T-cell (primary cell): ENCODE data around the gene NR5A2. TPM values are rescaled to one million over a fixed set of nuclear protein-coding genes. Genes with fewer than 3 reads are reported as not detected.

Experiments used
- ATAC-seq, 4 experiments: fragments of 200-7000 bp in 3 of 4; fragments of 150-1000 bp in 1 of 4; cut with Tn5 transposase; replicated peaks in 1 of 4; 1 replicate in 3 of 4; 2 replicates in 1 of 4; pipeline ENCODE4 v1.10.0; 2021; ENCODE audit warnings: moderate library complexity in 3 of 4, mild to moderate bottlenecking in 2 of 4, moderate number of reproducible peaks in 1 of 4
- CTCF ChIA-PET, 2 donors: fragments of 300-600 bp; sonication (Branson Sonifier 250); formaldehyde crosslinking; loops; one replicate each; lab custom pipeline; 2022; ENCODE audit warnings: antibody characterized with exemption in 2 of 2; lab: Charles Lee
- POLR2A ChIA-PET, 2 donors: fragments of 300-600 bp; sonication (Branson Sonifier 250); formaldehyde crosslinking; loops; one replicate each; lab custom pipeline; 2022; ENCODE audit warnings: antibody characterized with exemption in 2 of 2; lab: Charles Lee
- DNase-seq, 35 experiments: peaks; one replicate each; pipeline versions ENCODE4 v3.0.0 to v3.0.0-alpha.2; 2013 to 2023
- H3K27ac ChIP-seq: one replicate; pipeline ENCODE4 v1.5.1; 2013; ENCODE audit warnings: low read length
- H3K27me3 ChIP-seq, 2 experiments: replicated peaks in 1 of 2; 1 replicate in 1 of 2; 2 replicates in 1 of 2; pipeline versions ENCODE4 v1.6.1 to v1.7.0; 2013; ENCODE audit warnings: low read length in 1 of 2, mixed read lengths in 1 of 2; ENCODE audit not compliant: control insufficient read depth in 2 of 2, insufficient read depth in 2 of 2; ENCODE audit errors: extremely low read depth in 1 of 2
- H3K36me3 ChIP-seq, 2 donors: 1 replicate in 1 of 2; 2 replicates in 1 of 2; pipeline versions ENCODE4 v1.6.1 to v1.7.0; 2013; ENCODE audit warnings: low read length in 1 of 2; ENCODE audit not compliant: control insufficient read depth in 2 of 2, insufficient read depth in 1 of 2; ENCODE audit errors: extremely low read depth in 1 of 2
- H3K4me1 ChIP-seq, 2 experiments: 1 replicate in 1 of 2; 2 replicates in 1 of 2; pipeline versions ENCODE4 v1.6.1 to v1.7.0; 2013; ENCODE audit warnings: low read length in 2 of 2, mixed read lengths in 1 of 2; ENCODE audit not compliant: insufficient read depth in 2 of 2, control insufficient read depth in 1 of 2; ENCODE audit errors: extremely low read depth in 1 of 2
- H3K4me3 ChIP-seq, 2 donors: 1 replicate in 1 of 2; 2 replicates in 1 of 2; pipeline versions ENCODE4 v1.5.1 to v1.7.0; 2013; ENCODE audit warnings: mild to moderate bottlenecking in 2 of 2, low read length in 1 of 2, moderate library complexity in 1 of 2; ENCODE audit not compliant: control insufficient read depth in 1 of 2; ENCODE audit errors: extremely low read depth in 1 of 2
- H3K9me3 ChIP-seq: 2 replicates; pipeline ENCODE4 v1.7.0; 2013
- H3K27ac Mint-ChIP-seq, 2 donors: one replicate each; pipeline ENCODE4 v1.8.0; 2020 to 2021; ENCODE audit warnings: mild to moderate bottlenecking in 2 of 2, mixed read lengths in 2 of 2
- H3K27me3 Mint-ChIP-seq, 2 donors: one replicate each; pipeline ENCODE4 v1.8.0; 2021 to 2022; ENCODE audit warnings: mixed read lengths in 2 of 2
- H3K36me3 Mint-ChIP-seq: one replicate; pipeline ENCODE4 v1.8.0; 2021; ENCODE audit warnings: mixed read lengths
- H3K4me1 Mint-ChIP-seq, 3 donors: one replicate each; pipeline ENCODE4 v1.8.0; 2020 to 2022; ENCODE audit warnings: mixed read lengths in 3 of 3, mild to moderate bottlenecking in 1 of 3
- H3K4me3 Mint-ChIP-seq, 3 donors: one replicate each; pipeline ENCODE4 v1.8.0; 2020 to 2022; ENCODE audit warnings: mild to moderate bottlenecking in 3 of 3, mixed read lengths in 3 of 3, moderate library complexity in 3 of 3
- H3K9me3 Mint-ChIP-seq, 3 donors: one replicate each; pipeline ENCODE4 v1.8.0; 2020 to 2022; ENCODE audit warnings: mixed read lengths in 3 of 3
- WGBS: methylation state at CpG from one replicate; pipeline ENCODE4 v1.1.5; 2013; ENCODE audit warnings: missing lambda C conversion rate; ENCODE audit not compliant: insufficient coverage; 5-methylcytosine and 5-hydroxymethylcytosine counted together
- total RNA-seq, 35 experiments: library from RNA in 6 of 35; stranded (reverse) in 6 of 35; fragments of 120-200 nt in 1 of 35; gene quantifications; one replicate each; pipeline versions ENCODE4 v1.2.1 to v1.2.4 and lab custom pipeline; 2013 to 2026

Gene NR5A2
- total RNA-seq, 5 donors from 2014 or later (not counting 1 experiment from before 2014, with no cell fraction given), result 0.15 to 0.19 TPM; not detected in 3

GRCh38 chr1:200037904-200038303 lies 10.4 kb downstream of the NR5A2 start:
- H3K4me3 Mint-ChIP-seq, result peak overlapping the region in 1 of 3 donors; percentile 80
- H3K9me3 ChIP-seq, result no peaks in the 10 kb centered on the region
- peaks cover 37 to 89% of the 10 kb centered on the region in 2 experiments for H3K27me3 ChIP-seq
- 49% methylated on average over 5 of the region's 8 CpGs for WGBS
- no peak overlapping the region for H3K27ac ChIP-seq
- peaks cover 36 to 55% of the 10 kb centered on the region in 2 donors for H3K27me3 Mint-ChIP-seq
- peaks cover 13 to 54% of the 10 kb centered on the region in 2 experiments for H3K4me1 ChIP-seq
- no peaks in the 10 kb centered on the region for H3K36me3 ChIP-seq
- ATAC-seq, result no peak
- H3K9me3 Mint-ChIP-seq, result no peaks in the 10 kb centered on the region
- H3K4me3 ChIP-seq, result no peak overlapping the region
- no peak overlapping the region for H3K27ac Mint-ChIP-seq
- no peaks in the 10 kb centered on the region for H3K36me3 Mint-ChIP-seq
- ChIA-PET POLR2A (interaction anchor here in 1 of 2 donors (0.6 kb wide), 1 partner anchor 399 kb away, joined by 3 read pairs; no protein-coding TSS in a partner anchor), CTCF (interaction anchor here in 1 of 2 donors (0.9 kb wide), 1 partner anchor 471 kb away, joined by 3 read pairs; no protein-coding TSS in a partner anchor)
- DNase-seq, result no peak
- peaks cover 28 to 55% (median 29%) of the 10 kb centered on the region in 3 donors for H3K4me1 Mint-ChIP-seq

GRCh38 chr1:200038325-200038980 lies 10.9 kb downstream of the NR5A2 start:
- ATAC-seq (no peak), DNase-seq (no peak)
- no peaks in the 10 kb centered on the region for H3K36me3 Mint-ChIP-seq
- H3K4me3 Mint-ChIP-seq, result peak overlapping the region in 2 of 3 donors; percentile 13 to 80
- peaks cover 32 to 61% (median 35%) of the 10 kb centered on the region in 3 donors for H3K4me1 Mint-ChIP-seq
- H3K4me3 ChIP-seq, result no peak overlapping the region
- H3K27me3 Mint-ChIP-seq, result peaks cover 41 to 60% of the 10 kb centered on the region in 2 donors
- no peak overlapping the region for H3K27ac Mint-ChIP-seq
- no peaks in the 10 kb centered on the region for H3K9me3 Mint-ChIP-seq
- peaks cover 17 to 54% of the 10 kb centered on the region in 2 experiments for H3K4me1 ChIP-seq
- no peaks in the 10 kb centered on the region for H3K36me3 ChIP-seq
- peaks cover 38 to 88% of the 10 kb centered on the region in 2 experiments for H3K27me3 ChIP-seq
- CTCF ChIA-PET, result interaction anchor here in 1 of 2 donors (0.9 kb wide), 1 partner anchor 470 kb away, joined by 3 read pairs; no protein-coding TSS in a partner anchor
- no peak overlapping the region for H3K27ac ChIP-seq
- POLR2A ChIA-PET, result interaction anchor here in 1 of 2 donors (0.6 kb wide), 1 partner anchor 398 kb away, joined by 3 read pairs; no protein-coding TSS in a partner anchor
- WGBS, result 16% methylated on average over 7 of the region's 32 CpGs
- H3K9me3 ChIP-seq, result no peaks in the 10 kb centered on the region

GRCh38 chr1:200038981-200039848 lies 11.7 kb downstream of the NR5A2 start:
- ATAC-seq (peak in 3 of 4 experiments; percentile 43 to 49 (median 43)), DNase-seq (peak in 2 of 35 experiments; percentile 14 to 18)
- Histone ChIP-seq H3K27me3 (peaks cover 37 to 81% of the 10 kb centered on the region in 2 experiments), H3K36me3 (no peaks in the 10 kb centered on the region), H3K27ac (no peak overlapping the region), H3K4me3 (peak overlapping the region; percentile 34 to 67), H3K9me3 (no peaks in the 10 kb centered on the region), H3K4me1 (peaks cover 17 to 54% of the 10 kb centered on the region in 2 experiments)
- peaks cover 32 to 62% (median 37%) of the 10 kb centered on the region in 3 donors for H3K4me1 Mint-ChIP-seq
- under 1% methylated on average over 61 of the region's 79 CpGs for WGBS
- ChIA-PET CTCF (interaction anchor here in 1 of 2 donors (0.5 to 0.9 kb wide), 2 partner anchors 470 to 1749 kb away, joined by 3 read pairs; no protein-coding TSS in a partner anchor), POLR2A (no interaction called here)
- H3K27me3 Mint-ChIP-seq, result peaks cover 46 to 65% of the 10 kb centered on the region in 2 donors
- H3K36me3 Mint-ChIP-seq, result no peaks in the 10 kb centered on the region
- H3K4me3 Mint-ChIP-seq, result peak overlapping the region; percentile 67 to 80 (median 72)
- H3K27ac Mint-ChIP-seq, result no peak overlapping the region
- no peaks in the 10 kb centered on the region for H3K9me3 Mint-ChIP-seq

- H3K27ac Mint-ChIP-seq, result no peak overlapping the region
- H3K36me3 Mint-ChIP-seq, result no peaks in the 10 kb centered on the region
- no peak for DNase-seq
- ATAC-seq, result no peak
- POLR2A ChIA-PET, result no interaction called here
- no peaks in the 10 kb centered on the region for H3K9me3 Mint-ChIP-seq
- Histone ChIP-seq H3K36me3 (no peaks in the 10 kb centered on the region), H3K9me3 (no peaks in the 10 kb centered on the region), H3K4me1 (peaks cover 14 to 49% of the 10 kb centered on the region in 2 experiments), H3K27ac (no peak overlapping the region), H3K4me3 (peak overlapping the region in 1 of 2 donors; percentile 67), H3K27me3 (peaks cover 37 to 76% of the 10 kb centered on the region in 2 experiments)
- 0% methylated on average over 3 of the region's 26 CpGs for WGBS
- H3K27me3 Mint-ChIP-seq, result peaks cover 49 to 68% of the 10 kb centered on the region in 2 donors
- peak overlapping the region; percentile 34 to 80 (median 49) for H3K4me3 Mint-ChIP-seq
- peaks cover 32 to 62% (median 37%) of the 10 kb centered on the region in 3 donors for H3K4me1 Mint-ChIP-seq
- CTCF ChIA-PET, result interaction anchor here in 1 of 2 donors (0.5 kb wide), 1 partner anchor 1749 kb away, joined by 3 read pairs; no protein-coding TSS in a partner anchor
These were observed 12.5 kb downstream of the NR5A2 start for GRCh38 chr1:200039849-200040474.

GRCh38 chr1:200040481-200041138 lies 13.1 kb downstream of the NR5A2 start:
- Mint-ChIP-seq H3K4me3 (peak overlapping the region in 2 of 3 donors; percentile 6 to 80), H3K36me3 (no peaks in the 10 kb centered on the region), H3K9me3 (no peaks in the 10 kb centered on the region), H3K27me3 (peaks cover 55 to 71% of the 10 kb centered on the region in 2 donors), H3K27ac (peak overlapping the region in 1 of 2 donors; percentile 71), H3K4me1 (peaks cover 32 to 60% (median 37%) of the 10 kb centered on the region in 3 donors)
- ChIA-PET CTCF (no interaction called here), POLR2A (no interaction called here)
- H3K27ac ChIP-seq, result no peak overlapping the region
- DNase-seq (no peak), ATAC-seq (no peak)
- H3K4me3 ChIP-seq, result no peak overlapping the region
- no peaks in the 10 kb centered on the region for H3K36me3 ChIP-seq
- H3K4me1 ChIP-seq, result peaks cover 14 to 43% of the 10 kb centered on the region in 2 experiments
- H3K27me3 ChIP-seq, result peaks cover 43 to 69% of the 10 kb centered on the region in 2 experiments
- 9% methylated on average over 30 of the region's 35 CpGs for WGBS
- no peaks in the 10 kb centered on the region for H3K9me3 ChIP-seq
